Activated T-helper 1 cell treated with Interleukin-2 at 50 U/mL for 16 hours (primary cell): Measurements from ENCODE around the gene PARD6A.
A peak's percentile ranks its signal among the peaks of the same experiment; 100 is the strongest.

Experiments
- DNase-seq: peaks from one replicate; pipeline ENCODE4 v3.0.0-alpha.2; 2020; ENCODE audit warnings: low read depth

Gene PARD6A

GRCh38 chr16:67653789-67654402, 6.9 kb upstream of the PARD6A start:
- DNase-seq, result no peak

DNA sequence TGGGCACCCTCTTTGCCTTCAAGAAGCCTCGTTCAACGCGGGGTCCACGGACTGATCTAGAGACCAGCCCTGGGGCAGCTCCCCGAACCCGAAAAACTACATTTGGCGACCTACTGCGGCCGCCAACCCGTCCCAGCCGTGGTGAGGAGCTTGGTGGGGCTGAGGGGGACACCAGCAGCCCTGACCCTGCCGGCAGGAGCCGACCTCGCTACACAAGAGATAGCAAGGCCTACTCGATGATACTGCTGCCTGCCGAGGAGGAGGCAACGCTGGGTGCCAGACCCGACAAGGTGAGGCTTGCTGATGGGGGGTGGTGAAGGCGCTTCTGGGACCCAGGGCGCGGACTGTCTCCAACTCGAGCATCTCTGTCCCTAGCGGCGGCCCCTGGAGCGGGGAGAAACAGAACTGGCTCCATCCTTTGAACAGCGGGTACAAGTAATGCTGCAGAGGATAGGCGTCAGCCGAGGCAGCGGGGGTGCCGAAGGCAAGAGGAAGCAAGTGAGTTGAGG, 6.3 kb upstream of the PARD6A start:
- DNase-seq, result no peak

- DNase-seq, result no peak
These were observed 5.4 kb upstream of the PARD6A start for GRCh38 chr16:67655363-67655762.

DNA sequence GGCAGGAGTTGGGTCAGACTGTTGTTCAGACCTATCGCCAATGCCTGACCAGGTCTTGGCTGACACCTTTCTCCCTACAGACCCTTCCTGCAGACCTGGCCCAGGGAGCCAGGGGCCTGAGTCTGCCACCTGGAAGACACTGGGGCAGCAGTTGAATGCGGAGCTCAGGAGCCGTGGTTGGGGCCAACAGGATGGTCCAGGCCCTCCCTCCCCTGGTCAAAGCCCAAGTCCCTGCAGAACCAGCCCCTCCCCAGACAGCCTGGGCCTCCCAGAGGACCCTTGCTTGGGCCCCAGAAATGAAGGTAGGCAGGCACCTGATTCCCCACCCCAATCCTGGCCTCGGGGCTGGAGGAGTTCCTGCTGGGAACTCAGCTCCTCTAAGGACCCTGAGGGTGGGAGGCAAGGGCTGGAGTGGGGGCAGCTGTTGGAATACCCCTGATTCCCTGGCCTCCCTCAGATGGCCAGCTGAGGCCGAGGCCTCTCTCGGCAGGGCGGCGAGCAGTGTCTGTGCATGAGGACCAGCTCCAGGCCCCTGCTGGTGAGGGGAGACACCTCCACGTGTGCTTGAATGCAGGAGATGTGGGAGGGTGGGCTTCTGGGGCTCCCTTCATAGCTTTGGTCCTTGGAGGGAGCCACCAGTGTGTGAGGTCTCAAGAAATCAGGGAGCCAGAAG, 4.3 kb upstream of the PARD6A start:
- DNase-seq, result no peak

- no peak for DNase-seq
These were observed 3.6 kb upstream of the PARD6A start for GRCh38 chr16:67657017-67657608.

- no peak for DNase-seq
These were observed 2.8 kb upstream of the PARD6A start for GRCh38 chr16:67657751-67658518.

DNA sequence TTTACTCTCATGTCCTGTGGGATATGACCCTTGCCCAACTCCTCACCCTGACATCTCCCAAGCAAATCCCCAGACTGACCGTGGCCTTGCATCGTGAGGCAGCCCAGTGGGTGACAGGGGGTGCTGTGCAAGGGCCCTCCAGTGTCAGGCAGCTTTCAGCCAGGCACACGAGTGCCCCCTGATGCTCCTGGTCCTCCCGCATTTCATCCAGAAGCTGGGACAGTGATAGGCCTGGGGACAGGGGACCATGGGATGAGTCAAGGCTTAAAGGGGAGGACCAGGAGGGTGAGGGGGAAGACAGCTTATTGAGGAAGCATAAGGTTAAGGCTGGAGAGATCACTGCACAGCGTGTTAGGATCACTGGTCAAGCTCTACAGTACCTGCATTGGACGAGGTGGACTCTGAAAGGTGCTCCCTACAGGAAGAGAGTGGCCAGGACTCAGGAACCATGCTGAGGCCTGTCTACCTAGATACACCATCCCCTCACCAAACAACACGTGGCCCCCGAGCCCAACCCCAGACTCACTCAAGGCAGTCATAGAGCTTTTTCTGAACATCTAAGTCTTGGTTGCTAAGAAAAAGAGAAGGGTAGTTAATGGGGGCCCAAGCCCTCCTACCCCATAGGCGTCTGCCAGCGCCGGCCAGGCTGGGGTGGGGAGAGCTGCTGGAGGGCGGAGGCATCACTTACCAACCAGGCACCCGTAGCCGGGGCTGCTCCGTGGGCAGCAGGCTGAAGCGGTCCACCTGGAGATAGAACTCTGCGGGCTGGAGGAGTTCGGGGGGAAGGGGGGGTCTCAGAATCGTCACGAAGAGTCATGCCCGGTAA, 1.7 kb upstream of the PARD6A start:
- DNase-seq, result no peak

DNA sequence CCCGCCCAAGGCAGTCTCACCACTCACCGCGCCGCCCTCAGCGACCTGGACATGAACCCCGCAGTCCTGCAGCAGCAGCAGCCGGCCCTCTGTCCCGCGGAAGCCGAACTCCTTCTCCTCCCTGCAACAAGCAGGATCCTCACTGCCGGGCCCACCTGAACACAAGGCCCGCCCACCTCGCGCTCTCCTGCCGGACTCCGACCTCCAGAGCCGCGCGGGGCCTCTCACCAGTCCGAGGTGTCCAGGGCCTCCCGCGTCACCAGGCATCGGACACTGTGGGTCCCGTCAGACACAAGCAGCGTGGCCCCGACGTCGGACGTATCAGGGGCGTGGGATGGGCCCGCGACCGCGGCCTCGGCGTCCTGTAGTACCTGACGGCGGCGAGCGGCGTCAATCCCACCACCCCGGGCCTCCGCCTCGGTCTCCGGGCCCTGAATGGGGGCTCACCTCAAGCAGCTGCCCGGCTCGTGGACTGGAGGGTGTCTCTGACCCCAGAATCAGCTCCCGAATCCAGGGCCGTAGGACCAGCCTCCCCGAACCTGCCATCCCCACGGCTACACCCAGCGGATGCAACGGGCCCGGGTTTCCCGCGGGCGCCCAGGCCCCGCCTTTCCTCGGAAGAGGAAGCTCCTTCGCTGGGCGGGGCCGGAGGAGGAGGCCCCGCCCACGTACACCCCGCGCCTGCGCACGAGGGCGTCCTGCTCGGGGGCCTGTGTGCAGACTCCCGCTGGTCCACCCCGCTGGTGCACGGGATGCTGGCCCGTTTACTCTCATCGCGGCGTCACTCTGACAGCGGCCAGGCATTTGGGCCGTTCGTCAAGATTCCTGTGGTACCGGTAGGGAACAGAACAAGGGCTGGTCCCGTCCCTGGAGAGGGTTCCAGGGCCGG, 841 bp upstream of the PARD6A start, which contains the start of gene ACD:
TSS of gene ACD (minus strand) at position 586 of the 889 bp plus-strand sequence. CDS start at position 546, 40 bp downstream.
- DNase-seq, result peak; percentile 92

DNA sequence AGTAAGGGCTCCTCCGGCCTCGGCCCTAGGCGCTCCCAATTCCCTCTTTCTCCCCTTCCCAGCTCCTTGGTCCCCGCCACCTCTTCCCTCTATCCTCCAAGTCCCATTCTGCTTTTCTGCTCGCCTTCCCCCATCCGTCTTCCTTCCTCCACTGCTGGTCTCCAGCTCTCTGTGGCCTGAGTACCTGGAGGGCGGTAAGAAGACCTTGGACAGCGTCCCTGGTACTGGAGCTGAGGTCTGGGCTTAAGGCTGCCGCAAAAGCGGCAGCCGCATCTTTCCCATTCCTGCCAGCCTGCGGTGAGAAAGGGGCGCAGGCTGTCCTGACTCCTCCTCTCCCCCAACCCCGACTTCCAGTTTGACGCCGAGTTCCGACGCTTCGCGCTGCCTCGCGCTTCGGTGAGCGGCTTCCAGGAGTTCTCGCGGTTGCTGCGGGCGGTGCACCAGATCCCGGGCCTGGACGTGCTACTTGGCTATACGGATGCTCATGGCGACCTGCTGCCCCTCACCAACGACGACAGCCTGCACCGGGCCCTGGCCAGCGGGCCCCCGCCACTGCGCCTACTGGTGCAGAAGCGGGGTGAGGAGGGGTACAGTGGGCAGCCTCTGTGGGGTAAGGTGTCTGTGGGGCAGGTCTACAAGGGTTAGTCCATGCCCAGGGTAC, 471 bp downstream of the PARD6A start:
- DNase-seq, result no peak

DNA sequence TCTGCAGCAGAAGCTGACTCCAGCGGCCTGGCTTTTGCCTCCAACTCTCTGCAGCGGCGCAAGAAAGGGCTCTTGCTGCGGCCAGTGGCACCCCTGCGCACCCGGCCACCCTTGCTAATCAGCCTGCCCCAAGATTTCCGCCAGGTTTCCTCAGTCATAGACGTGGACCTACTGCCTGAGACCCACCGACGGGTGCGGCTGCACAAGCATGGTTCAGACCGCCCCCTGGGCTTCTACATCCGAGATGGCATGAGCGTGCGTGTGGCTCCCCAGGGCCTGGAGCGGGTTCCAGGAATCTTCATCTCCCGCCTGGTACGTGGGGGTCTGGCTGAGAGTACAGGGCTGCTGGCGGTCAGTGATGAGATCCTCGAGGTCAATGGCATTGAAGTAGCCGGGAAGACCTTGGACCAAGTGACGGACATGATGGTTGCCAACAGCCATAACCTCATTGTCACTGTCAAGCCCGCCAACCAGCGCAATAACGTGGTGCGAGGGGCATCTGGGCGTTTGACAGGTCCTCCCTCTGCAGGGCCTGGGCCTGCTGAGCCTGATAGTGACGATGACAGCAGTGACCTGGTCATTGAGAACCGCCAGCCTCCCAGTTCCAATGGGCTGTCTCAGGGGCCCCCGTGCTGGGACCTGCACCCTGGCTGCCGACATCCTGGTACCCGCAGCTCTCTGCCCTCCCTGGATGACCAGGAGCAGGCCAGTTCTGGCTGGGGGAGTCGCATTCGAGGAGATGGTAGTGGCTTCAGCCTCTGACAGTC, 1.3 kb downstream of the PARD6A start:
- DNase-seq, result no peak

- no peak for DNase-seq
These were observed 1.9 kb downstream of the PARD6A start for GRCh38 chr16:67662653-67663010.

- DNase-seq, result no peak
These were observed 2.6 kb downstream of the PARD6A start for GRCh38 chr16:67663151-67663876.

- DNase-seq, result no peak
These were observed 3.1 kb downstream of the PARD6A start for GRCh38 chr16:67663877-67664222.

DNA sequence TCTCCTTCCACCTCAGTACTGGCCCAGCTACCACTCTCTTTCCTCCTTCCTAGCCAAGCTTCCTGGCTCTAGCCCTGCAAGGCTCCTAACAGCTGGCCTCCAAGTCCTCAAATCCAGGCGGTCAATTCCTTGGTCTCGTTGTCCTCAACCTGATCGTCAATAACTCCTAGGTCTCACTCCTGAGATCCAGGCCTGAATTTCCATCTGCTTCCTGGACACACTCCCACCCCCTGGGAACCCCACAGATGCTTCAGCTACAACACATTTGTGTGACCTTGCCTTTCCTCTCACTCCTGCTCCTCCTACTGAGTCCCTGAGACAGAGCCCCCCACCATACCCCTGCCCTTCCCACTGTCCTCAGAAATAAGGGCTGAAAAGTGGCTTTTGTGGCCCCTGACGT, 3.5 kb downstream of the PARD6A start:
- no peak for DNase-seq

- DNase-seq, result no peak
These were observed 4.1 kb downstream of the PARD6A start for GRCh38 chr16:67664871-67665270.

- DNase-seq, result no peak
These were observed 4.8 kb downstream of the PARD6A start for GRCh38 chr16:67665598-67665997.

- DNase-seq, result no peak
These were observed 5.3 kb downstream of the PARD6A start for GRCh38 chr16:67666032-67666551.
